Spleen (tissue), 11 donors: ENCODE measurements around the gene AGT. TPM values are rescaled to one million over a fixed set of nuclear protein-coding genes. Genes with fewer than 3 reads are reported as not detected.
"Not testable (repeated sequence)": the region's sequence is repeated elsewhere in the genome, so short reads cannot be mapped to it uniquely, and the experiment has no call there.

Source experiments
- DNase-seq: peaks from one replicate; pipeline ENCODE4 v3.0.0-alpha.2; 2020
- H3K27ac ChIP-seq, 8 donors: fragments of 200-600 bp; sonication (generic) in 7 of 8; 1 replicate in 4 of 8; 2 replicates in 4 of 8; pipeline versions ENCODE4 v1.5.0 to v1.8.0; 2016 to 2021; ENCODE audit warnings: inconsistent platforms in 4 of 8, mild to moderate bottlenecking in 4 of 8, moderate library complexity in 1 of 8
- H3K27me3 ChIP-seq, 7 donors: fragments of 200-600 bp; sonication (generic) in 6 of 7; replicated peaks in 1 of 7; 1 replicate in 4 of 7; 2 replicates in 3 of 7; pipeline versions ENCODE4 v1.5.0 to v1.8.0; 2016 to 2021; ENCODE audit warnings: inconsistent platforms in 3 of 7, mild to moderate bottlenecking in 1 of 7
- H3K36me3 ChIP-seq, 6 donors: fragments of 200-600 bp; sonication (generic) in 5 of 6; 1 replicate in 4 of 6; 2 replicates in 2 of 6; pipeline versions ENCODE4 v1.5.0 to v1.8.0; 2016 to 2021; ENCODE audit warnings: inconsistent platforms in 2 of 6
- H3K4me1 ChIP-seq, 6 donors: fragments of 200-600 bp; sonication (generic) in 5 of 6; 1 replicate in 3 of 6; 2 replicates in 3 of 6; pipeline versions ENCODE4 v1.5.0 to v1.8.0; 2016 to 2021; ENCODE audit warnings: inconsistent platforms in 3 of 6
- H3K4me3 ChIP-seq, 8 donors: fragments of 200-600 bp; sonication (generic) in 7 of 8; 1 replicate in 4 of 8; 2 replicates in 4 of 8; pipeline versions ENCODE4 v1.5.0 to v1.8.0; 2016 to 2021; ENCODE audit warnings: inconsistent platforms in 4 of 8, mild to moderate bottlenecking in 4 of 8, moderate library complexity in 2 of 8
- H3K9me3 ChIP-seq, 8 donors: fragments of 200-600 bp; sonication (generic) in 7 of 8; 1 replicate in 4 of 8; 2 replicates in 4 of 8; pipeline versions ENCODE4 v1.5.0 to v1.8.0; 2016 to 2021; ENCODE audit warnings: inconsistent platforms in 4 of 8
- CTCF ChIP-seq, 11 experiments: fragments of 200-600 bp in 7 of 11; fragments of 450-650 bp in 4 of 11; sonication (generic) in 4 of 11; IDR thresholded peaks in 8 of 11; conservative IDR thresholded peaks in 3 of 11; 1 replicate in 7 of 11; 2 replicates in 4 of 11; pipeline versions ENCODE4 v1.4.0 to v1.8.0; 2016 to 2021; ENCODE audit warnings: antibody characterized with exemption in 11 of 11, inconsistent platforms in 4 of 11, mild to moderate bottlenecking in 1 of 11
- POLR2A ChIP-seq, 3 donors: fragments of 450-650 bp; IDR thresholded peaks; one replicate each; pipeline ENCODE4 v1.5.1; 2017; ENCODE audit warnings: antibody characterized with exemption in 3 of 3, mild to moderate bottlenecking in 1 of 3
- POLR2AphosphoS5 ChIP-seq, 3 donors: sonication (generic); formaldehyde crosslinking; IDR thresholded peaks; one replicate each; pipeline ENCODE4 v1.5.1; 2017; ENCODE audit warnings: antibody characterized with exemption in 3 of 3
- WGBS, 5 donors: extraction: QIAGEN DNeasy Blood & Tissue Kit in 3 of 5; methylation state at CpG; one replicate each; pipeline versions ENCODE4 v1.1.5 to v1.1.7; 2013 to 2018; 5-methylcytosine and 5-hydroxymethylcytosine counted together
- intact Hi-C: fragments of 100-400 bp; cut with DNase I; formaldehyde crosslinking; loops from one replicate; pipeline ENCODE4 v1.15.0; 2023; ENCODE audit warnings: low total_unique reads
- polyA plus RNA-seq, 3 donors: library from polyadenylated mRNA; stranded (reverse); fragments of 200-250 nt; gene quantifications; one replicate each; pipeline ENCODE4 v1.2.1, GENCODE V29; 2013
- total RNA-seq, 7 donors: library from RNA; depleted of rRNA in 3 of 7; stranded (reverse); fragments of >200 nt in 3 of 7; fragmentation: NEBNext Ultra II Directional in 4 of 7; extraction: Animal tissue kit (Norgen Biotek cat#: 25700) in 4 of 7; gene quantifications; one replicate each; pipeline versions ENCODE4 v1.1.0 to v1.2.1, GENCODE V29; 2016 to 2021
- donor health status: healthy with polysubstance abuse.
- donor health status: DM: no; HTN: no; CAD: no; lungs with moderate emphysema.
- donor health status: DM: no; HTN: no; CAD: no.
- donor health status: Bipolar disorder and iron deficiency.
- donor health status: healthy.
- donor health status: DM: no; HTN: no; CAD: no.
- donor health status: DM: yes; HTN: yes; CAD: no.

AGT gene
- total and polyA plus RNA-seq, 10 donors, result 0.06 to 0.26 (median 0.16) TPM; not detected in 2

- Histone ChIP-seq H3K27me3 (no peaks in the 10 kb centered on the region), H3K27ac (no peak overlapping the region), H3K36me3 (peaks cover 2 to 100% (median 83%) of the 10 kb centered on the region in 6 donors), H3K4me3 (no peak overlapping the region), H3K4me1 (no peaks in the 10 kb centered on the region), H3K9me3 (no peaks in the 10 kb centered on the region)
- DNase-seq, result no peak
- intact Hi-C loops, result no loop called here
- TF ChIP-seq POLR2AphosphoS5 (IDR thresholded peaks at IDR 0.05) (no peak), POLR2A (IDR thresholded peaks at IDR 0.05) (no peak)
- WGBS, 5 donors, result 89 to 97% (median 95%) methylated on average over 2 of the region's 2 CpGs
These were observed 39.3 kb downstream of the AGT start for GRCh38 chr1:230674581-230674980.

GRCh38 chr1:230669543-230669942, 44.4 kb downstream of the AGT start:
- intact Hi-C loops, result no loop called here
- DNase-seq, result no peak
- Histone ChIP-seq H3K9me3 (no peaks in the 10 kb centered on the region), H3K27ac (no peak overlapping the region), H3K4me3 (no peak overlapping the region), H3K36me3 (peaks cover 0 to 100% (median 91%) of the 10 kb centered on the region in 6 donors), H3K4me1 (no peaks in the 10 kb centered on the region), H3K27me3 (no peaks in the 10 kb centered on the region)
- 93 to 98% (median 96%) methylated on average over 8 of the region's 8 CpGs for WGBS, 5 donors
- no peak for TF ChIP-seq POLR2AphosphoS5 (IDR thresholded peaks at IDR 0.05)
- no peak for TF ChIP-seq CTCF (IDR thresholded peaks at IDR 0.05 in 8 of 11, conservative IDR thresholded peaks at IDR 0.05 in 3 of 11)
- no peak for TF ChIP-seq POLR2A (IDR thresholded peaks at IDR 0.05)

- intact Hi-C loops, result no loop called here
- Histone ChIP-seq H3K9me3 (no peaks in the 10 kb centered on the region), H3K27me3 (no peaks in the 10 kb centered on the region), H3K36me3 (peaks cover 0 to 100% (median 89%) of the 10 kb centered on the region in 6 donors), H3K27ac (no peak overlapping the region), H3K4me3 (no peak overlapping the region), H3K4me1 (no peaks in the 10 kb centered on the region)
- 93 to 97% (median 96%) methylated on average over 6 of the region's 6 CpGs for WGBS, 5 donors
- DNase-seq, result no peak
- TF ChIP-seq CTCF (IDR thresholded peaks at IDR 0.05 in 8 of 11, conservative IDR thresholded peaks at IDR 0.05 in 3 of 11) (no peak), POLR2AphosphoS5 (IDR thresholded peaks at IDR 0.05) (no peak), POLR2A (IDR thresholded peaks at IDR 0.05) (no peak)
These were observed 45.7 kb downstream of the AGT start for GRCh38 chr1:230668227-230668626.

- intact Hi-C loops, result no loop called here
- H3K36me3 ChIP-seq, result peaks cover 0 to 90% (median 65%) of the 10 kb centered on the region in 6 donors
- H3K9me3 ChIP-seq, result no peaks in the 10 kb centered on the region
- H3K27ac ChIP-seq, result no peak overlapping the region
- no peaks in the 10 kb centered on the region for H3K27me3 ChIP-seq
- TF ChIP-seq POLR2AphosphoS5 (IDR thresholded peaks at IDR 0.05), result no peak
- no peak for TF ChIP-seq CTCF (IDR thresholded peaks at IDR 0.05 in 8 of 11, conservative IDR thresholded peaks at IDR 0.05 in 3 of 11)
- TF ChIP-seq POLR2A (IDR thresholded peaks at IDR 0.05), result no peak
- no peak for DNase-seq
- WGBS, 5 donors, result 66 to 88% (median 78%) methylated on average over 4 of the region's 4 CpGs
- H3K4me1 ChIP-seq, result no peaks in the 10 kb centered on the region
- H3K4me3 ChIP-seq, result no peak overlapping the region
These were observed 51.9 kb downstream of the AGT start for GRCh38 chr1:230661976-230662375.

- Histone ChIP-seq H3K4me1 (no peaks in the 10 kb centered on the region), H3K4me3 (no peak overlapping the region), H3K9me3 (peaks cover 0 to 7% (median 0%) of the 10 kb centered on the region in 8 donors), H3K27me3 (no peaks in the 10 kb centered on the region), H3K27ac (no peak overlapping the region), H3K36me3 (peaks cover 0 to 57% (median 39%) of the 10 kb centered on the region in 6 donors)
- TF ChIP-seq POLR2AphosphoS5 (IDR thresholded peaks at IDR 0.05) (no peak), POLR2A (IDR thresholded peaks at IDR 0.05) (no peak), CTCF (IDR thresholded peaks at IDR 0.05 in 8 of 11, conservative IDR thresholded peaks at IDR 0.05 in 3 of 11) (no peak)
- intact Hi-C loops, result no loop called here
- no peak for DNase-seq
- 95 to 100% (median 96%) methylated on average over 2 of the region's 2 CpGs for WGBS, 5 donors
These were observed 55.2 kb downstream of the AGT start for GRCh38 chr1:230658691-230659090.

- H3K27ac ChIP-seq, intact Hi-C loops, H3K27me3 ChIP-seq, H3K4me1 ChIP-seq, H3K4me3 ChIP-seq, DNase-seq, H3K9me3 ChIP-seq: not testable (repeated sequence)
- peaks cover 0 to 51% (median 36%) of the 10 kb centered on the region in 6 donors for H3K36me3 ChIP-seq
- WGBS, 5 donors, result 90 to 100% (median 94%) methylated on average over 1 of the region's 1 CpG
These were observed 55.8 kb downstream of the AGT start for GRCh38 chr1:230658103-230658502.

- H3K27ac ChIP-seq, H3K4me3 ChIP-seq, H3K27me3 ChIP-seq, intact Hi-C loops, DNase-seq, H3K4me1 ChIP-seq, H3K9me3 ChIP-seq: not testable (repeated sequence)
- 92 to 96% (median 94%) methylated on average over 1 of the region's 1 CpG for WGBS, 5 donors
- peaks cover 0 to 37% (median 29%) of the 10 kb centered on the region in 6 donors for H3K36me3 ChIP-seq
These were observed 57.2 kb downstream of the AGT start for GRCh38 chr1:230656719-230657118.
